A549 treated with DMSO at 1 μM for 4 hours (cell line): ENCODE data around the gene OR2A7. TPM values are rescaled to one million over a fixed set of nuclear protein-coding genes. Genes with fewer than 3 reads are reported as not detected.

Experiments used
- total RNA-seq: library from RNA; stranded (reverse); fragments of 200-300 nt; extraction: Qiagen RNA extraction; gene quantifications from 5 replicates; pipeline ENCODE4 v1.2.3, GENCODE V29; 2022; ENCODE audit warnings: low read depth

OR2A7 gene, protein sequence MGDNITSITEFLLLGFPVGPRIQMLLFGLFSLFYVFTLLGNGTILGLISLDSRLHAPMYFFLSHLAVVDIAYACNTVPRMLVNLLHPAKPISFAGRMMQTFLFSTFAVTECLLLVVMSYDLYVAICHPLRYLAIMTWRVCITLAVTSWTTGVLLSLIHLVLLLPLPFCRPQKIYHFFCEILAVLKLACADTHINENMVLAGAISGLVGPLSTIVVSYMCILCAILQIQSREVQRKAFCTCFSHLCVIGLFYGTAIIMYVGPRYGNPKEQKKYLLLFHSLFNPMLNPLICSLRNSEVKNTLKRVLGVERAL
- total RNA-seq: not detected in 5 replicates

GRCh38 chr7:144264692-144265091, at the start of gene OR2A7:
Gene OR2A7, minus strand, starts transcription at chr7:144264792. Its CDS starts 5,164 bp downstream, at chr7:144259628.

DNA sequence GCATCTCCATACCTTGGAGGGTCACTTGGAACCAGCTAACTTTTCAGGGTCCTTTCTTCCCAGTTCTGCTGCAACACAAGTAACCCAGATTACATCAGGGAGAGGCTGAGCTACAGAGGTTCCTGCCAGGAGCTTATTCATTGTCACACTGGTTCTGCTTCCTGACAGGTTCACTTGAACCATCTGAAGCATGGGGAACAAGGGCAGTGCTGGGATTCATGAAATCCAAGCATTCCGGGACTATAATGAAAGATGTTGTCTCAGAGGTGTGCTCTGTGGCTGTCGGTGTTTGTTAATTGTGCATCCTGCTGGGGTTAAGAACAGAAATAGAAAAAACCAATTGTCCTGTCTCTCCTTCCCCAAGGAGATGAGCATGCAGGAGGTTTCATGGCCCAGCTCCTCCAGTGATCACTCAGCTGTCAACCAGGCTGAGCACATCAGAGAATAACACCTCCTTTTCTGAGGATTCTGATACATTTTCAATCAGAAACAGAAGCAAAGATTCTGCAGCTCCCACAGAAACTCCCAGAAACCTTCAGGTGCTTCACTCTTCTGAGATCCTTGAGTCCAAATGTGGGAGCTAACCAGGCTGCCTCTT, 47.4 kb upstream of the OR2A7 start, which contains the start of gene OR2A1:
TSS of gene OR2A1 (plus strand) at position 548 of the 598 bp plus-strand sequence. CDS start 5,706 bp downstream, outside the sequence.

GRCh38 chr7:144269188-144269587, 4.6 kb upstream of the OR2A7 start, which contains the start of gene CTAGE8:
Gene CTAGE8, minus strand, starts transcription at chr7:144269288. Its CDS starts 38 bp downstream, at chr7:144269250.

DNA sequence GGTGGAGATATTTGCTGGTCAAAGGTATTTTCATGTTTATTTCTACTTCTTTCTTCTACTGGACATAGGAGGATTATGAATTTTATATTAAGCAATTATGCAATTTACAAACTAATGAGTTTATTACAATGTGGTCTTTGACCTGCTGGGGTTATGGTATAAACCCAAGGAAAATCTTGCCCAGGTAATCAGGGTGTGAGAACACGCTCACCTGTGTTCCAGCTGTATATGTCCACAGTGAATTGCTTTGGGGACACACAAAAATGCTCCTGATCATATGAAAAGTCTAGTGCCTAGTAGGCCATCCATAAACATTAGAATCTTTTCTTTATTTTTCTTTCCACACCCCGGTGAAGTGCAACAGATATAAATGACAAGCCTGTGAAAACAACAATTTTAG, 25.2 kb downstream of the OR2A7 start, which contains the start of gene OR2A42:
TSS of gene OR2A42 (minus strand) at position 241 of the 400 bp plus-strand sequence. CDS start 6,762 bp downstream, outside the sequence.

Other genes with a start within 250 kb of the OR2A7 start
- gene OR2A5, start 215.8 kb downstream of the OR2A7 start, total RNA-seq: not detected in 5 replicates
- not detected in 5 replicates for gene OR2A25, start 195.0 kb downstream of the OR2A7 start, total RNA-seq
- gene OR2A12, start 178.5 kb downstream of the OR2A7 start, total RNA-seq: not detected in 5 replicates
- not detected in 5 replicates for gene OR2A2, start 155.2 kb downstream of the OR2A7 start, total RNA-seq
- not detected in 5 replicates for gene OR2A14, start 141.6 kb downstream of the OR2A7 start, total RNA-seq
- not detected in 5 replicates for gene CTAGE4, start 81.3 kb downstream of the OR2A7 start, total RNA-seq
- 0.23 to 0.44 TPM (median 0.38 TPM) in 5 replicates for gene ARHGEF35, start 69.0 kb downstream of the OR2A7 start, total RNA-seq
- gene OR2A42, start 25.2 kb downstream of the OR2A7 start, total RNA-seq: not detected in 5 replicates
- not detected in 5 replicates for gene CTAGE8, start 4.5 kb upstream of the OR2A7 start, total RNA-seq
- gene OR2A1, start 47.6 kb upstream of the OR2A7 start, total RNA-seq: not detected in 5 replicates
- 1.6 to 2.1 TPM (median 1.7 TPM) in 5 replicates for gene ARHGEF5, start 90.6 kb upstream of the OR2A7 start, total RNA-seq
- gene NOBOX, start 138.9 kb upstream of the OR2A7 start, total RNA-seq: not detected in 5 replicates